ENCODE results near the gene SLC19A1. TPM values are rescaled to one million over a fixed set of nuclear protein-coding genes. Genes with fewer than 3 reads are reported as not detected.
A peak's percentile ranks its signal among the peaks of the same experiment; 100 is the strongest.

SLC19A1 gene
- polyA plus RNA-seq, 3 donors = 25.0 to 53.0 (median 39.9) TPM

GRCh38 chr21:45548711-45549491 lies 6.7 kb upstream of the SLC19A1 start:
- no peak overlapping the region for H2AFZ ChIP-seq (ENCODE audit: insufficient read depth, low read depth, low read length, poor library complexity, severe bottlenecking)
- H3K36me3 ChIP-seq (replicated peaks in 1 of 2; ENCODE audit: control insufficient read depth in 1 of 2, insufficient read depth in 2 of 2, low read length in 2 of 2) = no peaks in the 10 kb centered on the region
- H3K9me3 ChIP-seq (replicated peaks in 1 of 2; ENCODE audit: control insufficient read depth in 1 of 2, insufficient read depth in 1 of 2, low read length in 2 of 2) = no peaks in the 10 kb centered on the region
- Mint-ChIP-seq H3K27ac (peak overlapping the region; percentile 20 to 93 (median 89)), H3K4me3 (peak overlapping the region in 1 of 2 donors; percentile 16), H3K9me3 (no peaks in the 10 kb centered on the region), H3K27me3 (ENCODE audit: low read depth in 3 of 3) (peaks cover 0 to 3% (median 0%) of the 10 kb centered on the region in 3 donors), H3K36me3 (no peaks in the 10 kb centered on the region), H3K4me1 (peaks cover 39% of the 10 kb centered on the region)
- H3K4me3 ChIP-seq (replicated peaks in 1 of 3; ENCODE audit: low read depth in 2 of 3, low read length in 3 of 3) = no peak overlapping the region
- no peak overlapping the region for H3K9ac ChIP-seq (ENCODE audit: insufficient read depth, low read length, poor library complexity, severe bottlenecking)
- 80% methylated on average over 5 of the region's 9 CpGs for WGBS (ENCODE audit: insufficient coverage)
- peak overlapping the region in 1 of 2 donors; percentile 40 for H3K27ac ChIP-seq (ENCODE audit: low read depth in 1 of 2, low read length in 2 of 2)
- intact Hi-C loops (cut with micrococcal nuclease) = loop anchor here (5.0 to 10.0 kb wide), 2 partner anchors 72 to 254 kb away; no protein-coding TSS in a partner anchor
- H3K27me3 ChIP-seq (ENCODE audit: control insufficient read depth in 2 of 2, insufficient read depth in 2 of 2, low read length in 2 of 2) = no peaks in the 10 kb centered on the region
- H3K4me1 ChIP-seq (ENCODE audit: control insufficient read depth in 1 of 2, insufficient read depth in 2 of 2, low read length in 2 of 2) = peaks cover 47 to 54% of the 10 kb centered on the region in 2 donors
- no peak for DNase-seq
- H3K4me2 ChIP-seq (replicated peaks; ENCODE audit: extremely low read depth, low read length, poor library complexity, severe bottlenecking) = no peak overlapping the region
- H3K79me2 ChIP-seq (ENCODE audit: insufficient read depth, low read length) = peaks cover 11% of the 10 kb centered on the region
- no peaks in the 10 kb centered on the region for H4K20me1 ChIP-seq (ENCODE audit: insufficient read depth, low read length)
- no peak for TF ChIP-seq CTCF (IDR thresholded peaks at IDR 0.05)

- H3K9ac ChIP-seq (ENCODE audit: insufficient read depth, low read length, poor library complexity, severe bottlenecking) = no peak overlapping the region
- no peaks in the 10 kb centered on the region for H3K27me3 ChIP-seq (ENCODE audit: control insufficient read depth in 2 of 2, insufficient read depth in 2 of 2, low read length in 2 of 2)
- TF ChIP-seq CTCF (IDR thresholded peaks at IDR 0.05) = no peak
- Mint-ChIP-seq H3K27ac (no peak overlapping the region), H3K4me1 (peaks cover 38% of the 10 kb centered on the region), H3K27me3 (ENCODE audit: low read depth in 3 of 3) (peaks cover 0 to 3% (median 0%) of the 10 kb centered on the region in 3 donors), H3K36me3 (no peaks in the 10 kb centered on the region), H3K9me3 (no peaks in the 10 kb centered on the region), H3K4me3 (peak overlapping the region in 1 of 2 donors; percentile 28)
- no peak overlapping the region for H3K27ac ChIP-seq (ENCODE audit: low read depth in 1 of 2, low read length in 2 of 2)
- WGBS (ENCODE audit: insufficient coverage) = 100% methylated on average over 1 of the region's 3 CpGs
- H3K4me1 ChIP-seq (ENCODE audit: control insufficient read depth in 1 of 2, insufficient read depth in 2 of 2, low read length in 2 of 2) = peaks cover 50 to 59% of the 10 kb centered on the region in 2 donors
- peaks cover 9% of the 10 kb centered on the region for H3K79me2 ChIP-seq (ENCODE audit: insufficient read depth, low read length)
- no peak overlapping the region for H2AFZ ChIP-seq (ENCODE audit: insufficient read depth, low read depth, low read length, poor library complexity, severe bottlenecking)
- no peaks in the 10 kb centered on the region for H3K36me3 ChIP-seq (replicated peaks in 1 of 2; ENCODE audit: control insufficient read depth in 1 of 2, insufficient read depth in 2 of 2, low read length in 2 of 2)
- H4K20me1 ChIP-seq (ENCODE audit: insufficient read depth, low read length) = no peaks in the 10 kb centered on the region
- no peak overlapping the region for H3K4me2 ChIP-seq (replicated peaks; ENCODE audit: extremely low read depth, low read length, poor library complexity, severe bottlenecking)
- intact Hi-C loops (cut with micrococcal nuclease) = loop anchor here (5.0 to 10.0 kb wide), 2 partner anchors 70 to 253 kb away; no protein-coding TSS in a partner anchor
- H3K4me3 ChIP-seq (replicated peaks in 1 of 3; ENCODE audit: low read depth in 2 of 3, low read length in 3 of 3) = no peak overlapping the region
- no peaks in the 10 kb centered on the region for H3K9me3 ChIP-seq (replicated peaks in 1 of 2; ENCODE audit: control insufficient read depth in 1 of 2, insufficient read depth in 1 of 2, low read length in 2 of 2)
- DNase-seq = no peak
Observed at GRCh38 chr21:45547545-45547900, 5.3 kb upstream of the SLC19A1 start.
